Smooth muscle cell of the brain vasculature (primary cell): ENCODE data around the gene DDI1.
"Not testable (repeated sequence)": the region's sequence is repeated elsewhere in the genome, so short reads cannot be mapped to it uniquely, and the experiment has no call there.

Experiments used
- DNase-seq: peaks from one replicate; pipeline ENCODE4 v3.0.0-alpha.2; 2012; ENCODE audit warnings: low read depth, low spot score

The DDI1 gene

DNA sequence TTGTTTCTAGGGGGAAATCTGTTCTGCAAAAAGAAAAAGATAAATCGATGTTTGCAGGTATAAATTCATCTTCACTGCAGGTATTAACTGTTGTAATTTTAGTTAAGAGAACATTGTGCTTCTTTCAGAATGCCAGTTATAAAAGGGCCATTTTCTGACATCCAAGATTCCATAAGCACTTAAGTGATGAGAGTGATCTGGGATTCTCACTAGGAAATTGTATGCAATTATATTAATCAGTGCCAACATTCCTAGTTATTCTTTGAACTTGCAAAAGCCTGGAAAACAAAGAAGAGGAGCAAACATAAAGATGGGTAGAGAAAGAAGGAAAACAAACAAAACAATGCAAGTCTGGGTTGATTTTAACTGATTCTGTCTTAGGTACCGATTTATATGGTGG is 5.4 kb downstream of the DDI1 start:
- no peak for DNase-seq

- DNase-seq, result no peak
These were observed 6.7 kb downstream of the DDI1 start for GRCh38 chr11:104043142-104043541.

GRCh38 chr11:104043678-104044239 is 7.3 kb downstream of the DDI1 start:
- DNase-seq, result no peak

- no peak for DNase-seq
These were observed 9.9 kb downstream of the DDI1 start for GRCh38 chr11:104046331-104046730.

DNA sequence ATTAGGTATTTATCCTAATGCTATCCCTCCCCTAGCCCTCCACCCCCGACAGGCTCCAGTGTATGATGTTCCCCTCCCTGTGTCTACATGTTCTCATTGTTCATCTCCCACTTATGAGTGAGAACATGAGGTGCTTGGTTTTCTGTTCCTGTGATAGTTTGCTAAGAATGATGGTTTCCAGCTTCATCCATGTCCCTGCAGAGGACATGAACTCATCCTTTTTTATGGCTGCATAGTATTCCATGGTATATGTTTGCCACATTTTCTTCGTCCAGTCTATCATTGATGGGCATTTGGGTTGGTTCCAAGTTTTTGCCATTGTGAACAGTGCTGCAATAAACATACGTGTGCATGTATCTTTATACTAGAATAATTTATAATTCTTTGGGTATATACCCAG is 10.4 kb downstream of the DDI1 start:
- DNase-seq, result not testable (repeated sequence)

DNA sequence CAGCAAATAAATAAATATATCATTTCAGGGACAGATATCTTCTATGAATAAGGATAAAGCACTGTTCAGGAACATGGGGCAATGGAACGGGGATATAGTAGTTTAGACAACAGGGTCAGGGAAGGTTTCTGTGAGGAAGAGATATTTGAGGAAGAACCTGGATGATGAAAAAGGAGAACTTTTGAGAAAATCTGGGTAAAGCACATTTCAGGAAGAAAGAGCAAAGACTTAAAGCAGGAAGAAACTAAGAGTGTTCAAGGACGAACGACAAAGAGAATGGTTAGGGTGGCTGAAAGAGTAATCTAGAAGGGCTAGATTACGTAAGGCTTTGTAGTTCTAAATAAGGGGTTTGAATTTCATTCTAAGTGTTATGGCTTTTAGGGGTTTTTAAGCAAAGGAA is 12.7 kb downstream of the DDI1 start:
- no peak for DNase-seq

GRCh38 chr11:104051778-104052177 is 15.3 kb downstream of the DDI1 start:
- DNase-seq, result no peak

DNA sequence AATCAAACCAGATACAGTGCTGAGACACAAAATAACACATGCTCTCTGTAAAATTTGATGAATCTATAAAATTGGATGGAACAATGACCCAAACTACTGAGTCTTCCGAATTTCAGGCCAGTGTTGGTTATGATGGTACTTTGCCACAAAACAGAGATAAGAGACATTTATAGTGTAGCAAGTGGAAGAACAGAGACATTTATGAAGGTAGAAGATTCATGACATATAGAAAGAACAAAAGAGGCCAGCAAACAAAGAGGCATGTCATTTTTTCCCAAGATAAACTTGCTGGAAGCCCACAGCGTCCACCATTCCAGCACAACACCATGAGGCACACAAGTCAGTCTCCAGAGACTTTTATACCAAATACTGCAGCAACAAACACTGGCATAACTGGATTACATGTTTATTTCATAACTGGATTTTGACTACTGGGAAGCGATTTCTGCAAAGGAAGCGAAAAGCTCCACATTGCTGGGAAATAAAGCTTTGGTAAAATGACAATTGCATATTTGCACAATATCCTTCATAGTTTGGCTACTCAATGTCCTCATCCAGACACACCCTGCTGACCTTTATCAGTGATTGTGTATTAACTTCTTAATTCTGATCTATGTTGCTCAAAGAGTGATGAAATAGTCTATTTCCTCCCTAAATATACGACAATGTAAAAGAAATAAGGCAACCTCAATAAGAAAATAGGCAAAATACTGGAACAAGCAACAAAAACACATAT is 17.5 kb downstream of the DDI1 start:
- DNase-seq, result no peak

DNA sequence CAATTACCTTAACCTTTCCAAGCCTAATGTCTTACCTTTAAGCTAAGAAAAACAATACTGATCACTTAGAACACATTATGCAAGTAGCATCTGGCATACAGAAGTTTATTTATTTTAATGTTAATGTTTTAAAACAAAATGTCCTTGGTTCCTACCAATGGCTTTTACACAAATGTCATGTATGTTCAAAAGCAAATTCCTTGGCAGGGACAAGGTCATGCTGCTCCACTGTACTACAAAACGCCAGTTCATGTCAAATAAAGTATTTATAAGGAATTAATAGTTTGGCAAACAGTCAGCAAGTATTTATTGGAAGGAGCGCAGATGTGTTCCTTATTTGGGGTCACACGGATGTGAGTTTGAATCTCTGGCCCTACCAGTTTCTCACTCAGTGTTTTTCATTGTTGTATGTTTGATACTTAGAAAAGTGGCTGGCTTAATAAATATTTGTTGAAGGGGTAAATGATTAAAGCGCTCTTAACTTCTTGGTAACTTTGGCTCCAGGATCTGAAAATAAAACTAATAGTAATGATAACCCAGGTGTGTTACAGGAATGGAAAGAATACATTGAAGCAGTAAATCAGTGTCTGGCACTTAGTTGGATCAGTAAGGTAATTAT is 18.6 kb downstream of the DDI1 start:
- no peak for DNase-seq

DNA sequence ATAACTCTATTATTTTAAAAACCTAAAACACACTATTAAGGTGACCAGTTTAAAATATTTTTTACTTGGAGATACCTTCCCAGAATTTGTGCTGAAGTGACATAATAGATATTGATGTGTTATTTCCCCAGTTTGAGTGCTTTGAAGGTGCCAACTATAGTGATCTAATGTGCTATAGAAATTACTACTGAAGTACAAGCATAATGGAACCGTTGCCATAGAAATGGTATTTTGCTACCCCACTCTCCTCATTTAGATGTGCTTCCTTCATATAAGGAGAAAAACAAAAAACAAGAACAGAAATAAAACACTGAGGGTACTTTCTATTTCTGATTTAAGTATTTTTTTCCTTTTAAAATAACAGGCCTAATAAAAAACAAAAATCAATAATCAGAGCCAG is 19.2 kb downstream of the DDI1 start:
- DNase-seq, result no peak

DNA sequence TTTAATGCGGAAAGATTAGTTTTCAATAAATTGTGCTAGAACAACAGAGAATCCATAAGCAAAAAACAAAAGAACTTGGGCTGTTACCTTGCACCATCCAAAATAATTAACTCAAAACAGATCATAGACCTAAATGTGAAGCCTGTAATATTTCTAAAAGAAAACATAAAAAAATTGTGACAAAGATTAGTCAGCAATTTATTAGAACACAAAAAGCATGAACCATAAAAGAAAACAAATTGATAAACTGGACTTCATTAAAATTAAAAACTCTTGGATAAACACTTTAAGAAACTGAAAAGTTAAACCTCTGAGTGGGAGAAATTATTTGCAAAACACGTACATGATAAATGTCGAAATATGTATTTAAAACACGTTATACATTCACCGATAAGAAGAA is 21.5 kb downstream of the DDI1 start:
- DNase-seq, result no peak

GRCh38 chr11:104058680-104059079 is 22.2 kb downstream of the DDI1 start:
- no peak for DNase-seq

- DNase-seq, result no peak
These were observed 23.8 kb downstream of the DDI1 start for GRCh38 chr11:104060004-104060794.

- no peak for DNase-seq
These were observed 24.4 kb downstream of the DDI1 start for GRCh38 chr11:104060820-104061219.

DNA sequence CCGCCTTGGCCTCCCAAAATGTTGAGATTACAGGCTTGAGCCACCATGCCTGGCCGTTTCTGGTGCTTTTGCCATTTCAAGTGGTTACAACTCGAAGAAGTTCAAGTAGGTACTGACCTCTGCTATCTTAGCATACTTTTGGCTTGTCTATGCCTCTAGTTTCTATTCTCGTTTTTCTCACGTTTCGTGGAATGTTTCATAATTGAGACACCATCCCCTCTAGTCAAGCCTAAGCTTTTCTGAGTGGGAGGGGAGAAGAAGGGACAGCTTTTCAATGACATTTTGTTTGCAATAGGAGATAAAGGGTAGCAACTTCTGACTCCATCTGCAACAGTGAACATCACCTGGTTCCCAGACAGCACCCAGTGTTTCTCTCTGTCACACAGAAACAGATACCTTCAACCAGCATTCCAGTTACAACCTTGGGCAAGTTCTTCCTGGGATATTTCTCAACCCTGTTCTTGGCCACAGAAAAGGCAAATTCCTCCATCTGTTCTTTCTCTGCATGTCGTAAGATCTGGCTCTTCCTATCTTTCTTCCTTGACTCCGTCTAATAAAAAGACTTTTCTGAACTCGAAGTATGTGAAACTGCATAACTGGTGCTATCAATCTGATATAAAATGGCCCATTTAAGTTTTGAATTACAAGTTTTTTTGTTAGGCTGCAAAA is 25.5 kb downstream of the DDI1 start:
- DNase-seq, result no peak

DNA sequence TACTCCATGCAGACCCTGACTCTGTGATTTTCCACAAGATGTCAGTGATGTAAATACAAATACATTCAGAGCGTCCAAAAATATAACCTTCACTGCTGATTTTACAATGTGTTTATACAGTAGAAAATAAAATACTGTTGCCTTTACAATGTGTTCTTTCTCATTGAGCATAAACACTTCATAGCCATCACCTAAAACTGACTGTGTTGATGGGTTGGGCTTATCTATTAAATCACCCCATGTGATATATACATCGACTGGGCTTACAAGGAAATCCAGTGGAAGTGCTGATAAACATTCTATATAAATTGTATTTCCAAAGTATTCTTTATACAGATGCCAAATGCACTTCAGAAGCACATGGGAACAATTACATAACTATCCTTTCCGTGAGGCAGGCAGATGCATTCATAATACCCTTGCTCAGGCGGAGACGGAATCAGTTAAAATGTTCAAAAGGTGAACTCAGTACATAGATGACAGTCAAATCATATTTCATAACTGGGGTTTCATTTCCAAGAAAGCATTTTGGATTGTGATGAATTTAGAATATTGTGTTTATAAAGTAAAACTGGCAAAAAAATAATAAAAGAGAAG is 27.7 kb downstream of the DDI1 start:
- no peak for DNase-seq

GRCh38 chr11:104067534-104067933 is 31.1 kb downstream of the DDI1 start:
- no peak for DNase-seq

- DNase-seq, result no peak
These were observed 37.7 kb downstream of the DDI1 start for GRCh38 chr11:104073950-104074705.

- DNase-seq, result no peak
These were observed 38.7 kb downstream of the DDI1 start for GRCh38 chr11:104075091-104075490.

DNA sequence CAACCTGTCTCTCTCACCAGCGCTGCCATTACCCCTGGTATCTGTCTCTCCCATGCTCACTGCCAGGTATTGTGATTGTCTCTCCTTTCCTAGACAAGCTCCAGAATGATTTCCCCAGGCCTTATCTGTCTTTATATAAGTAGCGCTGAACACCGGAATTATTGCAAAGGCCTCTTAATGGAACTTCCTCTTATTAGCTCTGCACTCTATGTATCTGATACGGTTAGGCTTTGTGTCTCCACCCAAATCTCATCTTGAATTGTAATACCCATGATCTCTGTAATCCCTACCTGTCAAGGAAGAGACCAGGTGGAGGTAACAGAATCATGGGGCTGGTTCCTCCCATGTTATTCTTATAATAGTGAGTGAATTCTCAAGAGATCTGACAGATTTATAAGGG is 39.3 kb downstream of the DDI1 start:
- no peak for DNase-seq

- no peak for DNase-seq
These were observed 40.0 kb downstream of the DDI1 start for GRCh38 chr11:104076455-104076854.
